DOHH2 (cell line): ENCODE data around the gene TCERG1L.

Experiments
- H3F3A ChIP-seq: fragments of 200-600 bp; sonication (generic), shearing (Covaris generic); 2 replicates; pipeline ENCODE4 v1.6.0; 2016; ENCODE audit warnings: antibody characterized with exemption, mild to moderate bottlenecking; ENCODE audit not compliant: control insufficient read depth, insufficient read depth
- H3K27ac ChIP-seq: fragments of 200-600 bp; sonication (generic); 2 replicates; pipeline ENCODE4 v1.5.1; 2014; ENCODE audit warnings: low read depth, mild to moderate bottlenecking, low read length, moderate library complexity
- H3K27me3 ChIP-seq: fragments of 200-600 bp; sonication (generic); 2 replicates; pipeline ENCODE4 v1.6.1; 2014; ENCODE audit warnings: mild to moderate bottlenecking, low read length, mixed read lengths; ENCODE audit not compliant: control insufficient read depth
- H3K36me3 ChIP-seq: fragments of 200-600 bp; sonication (generic); 2 replicates; pipeline ENCODE4 v1.6.1; 2014; ENCODE audit warnings: mild to moderate bottlenecking, low read length, moderate library complexity, mixed read lengths; ENCODE audit not compliant: control insufficient read depth
- H3K4me1 ChIP-seq: fragments of 200-600 bp; sonication (generic); 2 replicates; pipeline ENCODE4 v1.6.1; 2014; ENCODE audit warnings: mild to moderate bottlenecking, low read length, mixed read lengths; ENCODE audit not compliant: control insufficient read depth
- H3K4me2 ChIP-seq: fragments of 200-600 bp; sonication (generic); 2 replicates; pipeline ENCODE4 v1.6.0; 2014; ENCODE audit warnings: mild to moderate bottlenecking, low read length, moderate library complexity
- H3K4me3 ChIP-seq: fragments of 200-600 bp; sonication (generic); 2 replicates; pipeline ENCODE4 v1.5.1; 2014; ENCODE audit warnings: mild to moderate bottlenecking, low read length, mixed read lengths
- H3K79me2 ChIP-seq: fragments of 200-600 bp; sonication (generic); 2 replicates; pipeline ENCODE4 v1.6.1; 2014; ENCODE audit warnings: mild to moderate bottlenecking, low read length, mixed read lengths; ENCODE audit not compliant: control insufficient read depth
- H3K9me2 ChIP-seq: fragments of 200-600 bp; sonication (generic); replicated peaks from 2 replicates; pipeline ENCODE4 v1.6.1; 2014; ENCODE audit warnings: mild to moderate bottlenecking, low read length, mixed read lengths; ENCODE audit not compliant: control insufficient read depth
- H3K9me3 ChIP-seq: fragments of 200-600 bp; sonication (generic); 2 replicates; pipeline ENCODE4 v1.6.1; 2014; ENCODE audit warnings: antibody characterized with exemption, low read length, mixed read lengths; ENCODE audit not compliant: control insufficient read depth, insufficient read depth
- H4K20me1 ChIP-seq: fragments of 200-600 bp; sonication (generic); 2 replicates; pipeline ENCODE4 v1.6.0; 2014; ENCODE audit warnings: low read depth, mild to moderate bottlenecking, antibody characterized with exemption, low read length, moderate library complexity; ENCODE audit not compliant: control insufficient read depth, insufficient read depth
- CTCF ChIP-seq: fragments of 200-600 bp; sonication (generic); IDR thresholded peaks from one replicate; pipeline ENCODE4 v1.5.1; 2014; ENCODE audit warnings: antibody characterized with exemption, mild to moderate bottlenecking, low read depth, low read length; ENCODE audit not compliant: poor library complexity, severe bottlenecking
- EZH2phosphoT487 ChIP-seq: fragments of 200-600 bp; sonication (generic); IDR thresholded peaks from 2 replicates; pipeline ENCODE4 v1.6.1; 2017; ENCODE audit warnings: borderline replicate concordance, mild to moderate bottlenecking, antibody characterized with exemption, low read length, moderate library complexity, mixed read lengths

Gene TCERG1L

DNA sequence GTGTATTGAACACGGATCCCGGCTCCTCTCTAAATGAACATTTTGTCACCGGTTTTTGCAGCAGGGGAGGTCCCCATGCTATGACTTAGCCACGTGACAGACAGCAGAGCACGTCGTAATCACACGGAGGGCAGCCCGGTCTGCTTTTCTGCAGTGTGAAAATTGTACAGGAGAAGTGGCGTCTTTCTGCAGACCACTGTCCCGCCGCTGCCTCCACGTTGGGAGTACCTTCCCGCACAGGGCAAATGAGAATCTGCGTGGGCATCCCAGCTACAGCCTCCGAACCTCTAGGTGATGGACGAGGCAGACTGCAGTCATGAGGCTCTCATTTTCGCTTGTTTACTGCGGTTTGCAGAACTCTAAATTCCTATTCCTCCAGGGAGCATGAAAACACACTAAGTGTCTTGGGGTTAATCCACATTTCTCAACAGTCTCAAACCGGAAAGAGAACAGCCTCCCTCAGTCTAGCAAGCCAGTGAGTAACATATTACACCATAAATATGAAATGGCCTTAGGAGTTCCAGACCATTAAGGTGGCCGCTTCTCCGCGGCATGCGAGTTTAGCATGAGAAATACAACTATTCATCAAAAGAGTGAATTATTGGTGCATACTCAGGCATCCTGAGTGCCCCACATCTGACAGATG lies 89.8 kb downstream of the TCERG1L start:
- Histone ChIP-seq H3K4me3 (no peak overlapping the region), H3K27ac (no peak overlapping the region), H3K27me3 (no peaks in the 10 kb centered on the region), H3F3A (no peaks in the 10 kb centered on the region), H3K79me2 (no peaks in the 10 kb centered on the region), H3K4me2 (no peak overlapping the region), H4K20me1 (no peaks in the 10 kb centered on the region), H3K9me2 (no peaks in the 10 kb centered on the region), H3K4me1 (no peaks in the 10 kb centered on the region), H3K36me3 (no peaks in the 10 kb centered on the region), H3K9me3 (no peaks in the 10 kb centered on the region; the same call in 1 of the 2 replicates)
- TF ChIP-seq CTCF: no peak
- no peak for TF ChIP-seq EZH2phosphoT487

DNA sequence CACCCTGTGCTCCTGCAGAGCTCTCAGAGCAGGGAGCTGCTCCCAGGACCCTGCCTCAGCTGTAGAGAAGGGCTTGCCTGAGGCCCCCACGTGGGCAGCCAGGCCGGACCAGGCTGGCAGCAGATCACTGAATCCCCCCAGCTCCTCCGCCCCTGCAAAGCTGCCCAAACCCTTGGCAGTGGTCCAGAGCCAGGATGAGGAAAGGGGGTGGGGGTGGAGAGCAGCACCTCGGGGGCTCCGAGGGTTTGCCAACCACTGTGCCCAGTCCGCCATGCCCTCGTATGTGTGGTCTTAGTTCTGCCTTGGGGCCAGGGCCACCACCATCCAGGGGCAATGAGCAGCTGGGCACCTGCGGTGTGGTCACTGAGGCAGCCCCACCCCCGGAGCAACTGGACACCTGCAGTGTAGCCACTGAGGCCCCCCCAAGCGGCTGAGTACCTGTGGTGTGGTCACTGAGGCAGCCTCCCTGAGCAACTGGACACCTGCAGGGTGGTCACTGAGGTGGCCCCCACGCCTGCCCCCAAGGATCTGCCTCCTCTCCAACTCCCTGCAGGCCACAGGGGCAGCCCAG lies 90.8 kb downstream of the TCERG1L start:
- Histone ChIP-seq H3K27ac (no peak overlapping the region), H3K79me2 (no peaks in the 10 kb centered on the region), H3K4me1 (no peaks in the 10 kb centered on the region), H3F3A (no peaks in the 10 kb centered on the region), H3K9me2 (no peaks in the 10 kb centered on the region), H3K9me3 (no peaks in the 10 kb centered on the region; the same call in 1 of the 2 replicates), H3K4me3 (no peak overlapping the region), H3K27me3 (no peaks in the 10 kb centered on the region), H3K36me3 (no peaks in the 10 kb centered on the region), H4K20me1 (no peaks in the 10 kb centered on the region), H3K4me2 (no peak overlapping the region)
- no peak for TF ChIP-seq CTCF
- no peak for TF ChIP-seq EZH2phosphoT487

- Histone ChIP-seq H3F3A (no peaks in the 10 kb centered on the region), H3K4me3 (no peak overlapping the region), H3K27ac (no peak overlapping the region), H3K4me1 (no peaks in the 10 kb centered on the region), H3K27me3 (no peaks in the 10 kb centered on the region), H3K4me2 (no peak overlapping the region), H3K79me2 (no peaks in the 10 kb centered on the region), H3K9me2 (no peaks in the 10 kb centered on the region), H3K36me3 (no peaks in the 10 kb centered on the region), H4K20me1 (no peaks in the 10 kb centered on the region), H3K9me3 (no peaks in the 10 kb centered on the region; the same call in 1 of the 2 replicates)
- TF ChIP-seq EZH2phosphoT487 (no peak), CTCF (no peak)
These were observed 91.5 kb downstream of the TCERG1L start for GRCh38 chr10:131219955-131220489.
